GM23338 (cell line): Measurements from ENCODE around the gene ADAMTS17. TPM values are rescaled to one million over a fixed set of nuclear protein-coding genes. Genes with fewer than 3 reads are reported as not detected.

Experiments
- ATAC-seq: fragments of 200-7000 bp; cut with Tn5 transposase; 3 replicates; pipeline ENCODE4 v1.9.1; 2020
- DNase-seq: peaks from one replicate; pipeline ENCODE4 v3.0.0-alpha.2; 2015; ENCODE audit warnings: low spot score
- H2AFZ ChIP-seq: fragments of 200-600 bp; sonication (generic); 2 replicates; pipeline ENCODE4 v1.8.0; 2016; ENCODE audit warnings: antibody characterized with exemption, mild to moderate bottlenecking, moderate library complexity
- H3F3A ChIP-seq: fragments of 200-600 bp; sonication (generic); replicated peaks from 2 replicates; pipeline ENCODE4 v1.8.0; 2017; ENCODE audit warnings: antibody characterized with exemption, mixed run types, low read depth
- H3K27ac ChIP-seq: fragments of 200-600 bp; sonication (generic); 2 replicates; pipeline ENCODE4 v1.6.1; 2016; ENCODE audit warnings: low read depth
- H3K27me3 ChIP-seq: fragments of 200-600 bp; sonication (generic); 2 replicates; pipeline ENCODE4 v1.8.0; 2016; ENCODE audit warnings: mild to moderate bottlenecking, mixed run types, moderate library complexity; ENCODE audit not compliant: insufficient read depth
- H3K36me3 ChIP-seq: fragments of 200-600 bp; sonication (generic); 2 replicates; pipeline ENCODE4 v1.8.0; 2016; ENCODE audit warnings: mild to moderate bottlenecking; ENCODE audit not compliant: insufficient read depth
- H3K4me1 ChIP-seq: fragments of 200-600 bp; sonication (generic); 2 replicates; pipeline ENCODE4 v1.8.0; 2016; ENCODE audit warnings: mild to moderate bottlenecking, moderate library complexity; ENCODE audit not compliant: insufficient read depth
- H3K4me2 ChIP-seq: fragments of 200-600 bp; sonication (generic); 2 replicates; pipeline ENCODE4 v1.7.1; 2017; ENCODE audit warnings: mixed run types
- H3K4me3 ChIP-seq: fragments of 200-600 bp; sonication (generic); 2 replicates; pipeline ENCODE4 v1.6.1; 2016; ENCODE audit warnings: mixed run types
- H3K79me2 ChIP-seq: fragments of 200-600 bp; sonication (generic); replicated peaks from 2 replicates; pipeline ENCODE4 v1.8.0; 2017; ENCODE audit warnings: mild to moderate bottlenecking; ENCODE audit not compliant: insufficient read depth
- H3K9me2 ChIP-seq: fragments of 200-600 bp; sonication (generic); 2 replicates; pipeline ENCODE4 v1.8.0; 2017; ENCODE audit not compliant: insufficient read depth
- H4K20me1 ChIP-seq: fragments of 200-600 bp; sonication (generic); replicated peaks from 2 replicates; pipeline ENCODE4 v1.8.0; 2017; ENCODE audit warnings: mild to moderate bottlenecking; ENCODE audit not compliant: insufficient read depth
- H3K27ac Mint-ChIP-seq: 2 replicates; pipeline ENCODE4 v1.8.0; 2020; ENCODE audit warnings: inconsistent platforms, mild to moderate bottlenecking, moderate library complexity, mixed read lengths
- H3K27me3 Mint-ChIP-seq: 3 replicates; pipeline ENCODE4 v1.8.0; 2022; ENCODE audit warnings: low read depth, mild to moderate bottlenecking, moderate library complexity, mixed read lengths, inconsistent platforms; ENCODE audit not compliant: insufficient read depth, poor library complexity
- H3K36me3 Mint-ChIP-seq: 3 replicates; pipeline ENCODE4 v1.8.0; 2021; ENCODE audit warnings: low read depth, mild to moderate bottlenecking, inconsistent platforms, moderate library complexity, mixed read lengths
- H3K4me1 Mint-ChIP-seq: 3 replicates; pipeline ENCODE4 v1.8.0; 2020; ENCODE audit warnings: mild to moderate bottlenecking, inconsistent platforms, mixed read lengths
- H3K4me3 Mint-ChIP-seq: 3 replicates; pipeline ENCODE4 v1.8.0; 2021; ENCODE audit warnings: moderate library complexity, mild to moderate bottlenecking, inconsistent platforms, mixed read lengths
- H3K9me3 Mint-ChIP-seq: 3 replicates; pipeline ENCODE4 v1.8.0; 2020; ENCODE audit warnings: moderate library complexity, mild to moderate bottlenecking, inconsistent platforms, mixed read lengths
- CREB1 ChIP-seq: fragments of 250-450 bp; sonication (Bioruptor Pico); IDR thresholded peaks from 2 replicates; pipeline ENCODE4 v1.5.0; 2020; ENCODE audit warnings: low read depth, mild to moderate bottlenecking, moderate library complexity
- EZH2 ChIP-seq: fragments of 200-600 bp; sonication (generic); IDR thresholded peaks from one replicate; pipeline ENCODE4 v1.8.0; 2017; ENCODE audit warnings: antibody characterized with exemption, mild to moderate bottlenecking, low read depth; ENCODE audit not compliant: unreplicated experiment
- EZH2phosphoT487 ChIP-seq: fragments of 200-600 bp; sonication (generic); IDR thresholded peaks from one replicate; pipeline ENCODE4 v1.8.1; 2018; ENCODE audit warnings: antibody characterized with exemption; ENCODE audit not compliant: unreplicated experiment
- JUNB ChIP-seq: IDR thresholded peaks from one replicate; pipeline ENCODE4 v1.6.1; 2016; ENCODE audit warnings: antibody characterized with exemption; ENCODE audit not compliant: unreplicated experiment
- NANOG ChIP-seq: IDR thresholded peaks from 2 replicates; pipeline ENCODE4 v1.6.1; 2016; ENCODE audit warnings: antibody characterized with exemption, borderline replicate concordance
- POLR2AphosphoS5 ChIP-seq: IDR thresholded peaks from 2 replicates; pipeline ENCODE4 v1.6.1; 2016; ENCODE audit warnings: antibody characterized with exemption, low read depth
- STAT1 ChIP-seq: IDR thresholded peaks from one replicate; pipeline ENCODE4 v1.6.1; 2016; ENCODE audit warnings: antibody characterized with exemption; ENCODE audit not compliant: unreplicated experiment
- ZNF114 ChIP-seq: fragments of 250-450 bp; sonication (Bioruptor Pico); IDR thresholded peaks from 2 replicates; pipeline ENCODE4 v1.5.0; 2020; ENCODE audit warnings: mild to moderate bottlenecking, moderate library complexity
- ZNF331 ChIP-seq: fragments of 250-450 bp; sonication (Bioruptor Pico); IDR thresholded peaks from 2 replicates; pipeline ENCODE4 v1.5.0; 2020; ENCODE audit warnings: low read depth, mild to moderate bottlenecking, moderate library complexity
- polyA plus RNA-seq: library from polyadenylated mRNA; unstranded; fragments of >200 nt; fragmentation: Nextera tagmentation; extraction: Ambion mirVana; gene quantifications from 2 replicates; pipeline ENCODE4 v1.2.1, GENCODE V29; 2016
- total RNA-seq: library from RNA; depleted of rRNA; stranded (reverse); fragments of >200 nt; shearing (Covaris generic); gene quantifications from 2 replicates; pipeline ENCODE4 v1.2.3, GENCODE V29; 2014
- TF ChIP-seq, protein P1 (sequence below), 2 experiments: fragments of 200-600 bp in 1 of 2; sonication (generic) in 1 of 2; conservative IDR thresholded peaks; 2 replicates each; pipeline versions ENCODE4 v1.5.1 to v1.6.1; 2016 to 2017; ENCODE audit warnings: antibody characterized with exemption in 2 of 2, low read depth in 2 of 2, mild to moderate bottlenecking in 2 of 2, moderate library complexity in 1 of 2
- TF ChIP-seq, protein P2 (sequence below): fragments of 250-450 bp; sonication (Bioruptor Pico); IDR thresholded peaks from 2 replicates; pipeline ENCODE4 v1.5.0; 2020; ENCODE audit warnings: mild to moderate bottlenecking, moderate library complexity
- TF ChIP-seq, protein P3 (sequence below): IDR thresholded peaks from one replicate; pipeline ENCODE4 v1.6.1; 2018; ENCODE audit warnings: antibody characterized with exemption; ENCODE audit not compliant: unreplicated experiment
- TF ChIP-seq, protein P4 (sequence below): IDR thresholded peaks from 2 replicates; pipeline ENCODE4 v1.6.1; 2016; ENCODE audit warnings: antibody characterized with exemption

Gene ADAMTS17
- total and polyA plus RNA-seq, 2 experiments from 2014 or later = 0.60 to 3.8 TPM

DNA sequence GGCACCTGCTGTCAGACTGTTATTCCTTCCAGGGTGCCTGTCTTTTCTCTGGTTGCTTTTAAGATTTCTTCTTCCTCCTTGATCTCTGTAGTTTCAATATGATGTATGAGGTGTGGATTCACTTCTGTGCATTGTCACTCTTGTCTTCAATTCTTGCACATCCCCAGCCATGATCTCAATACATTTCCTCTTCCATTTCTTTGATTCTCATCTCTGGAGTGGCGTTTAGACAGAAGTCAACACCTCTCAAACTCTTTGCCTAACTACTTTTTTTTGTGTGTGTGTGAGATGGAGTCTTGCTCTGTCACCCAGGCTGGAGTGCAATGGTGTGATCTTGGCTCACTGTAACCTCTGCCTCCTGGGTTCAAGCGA is 384.1 kb downstream of the ADAMTS17 start:
- Histone ChIP-seq H3K36me3 (no peaks in the 10 kb centered on the region), H3K79me2 (no peaks in the 10 kb centered on the region), H4K20me1 (no peaks in the 10 kb centered on the region), H3K27me3 (no peaks in the 10 kb centered on the region), H3K4me1 (no peaks in the 10 kb centered on the region), H3K4me2 (no peak overlapping the region), H2AFZ (no peak overlapping the region), H3K9me2 (peaks cover 13% of the 10 kb centered on the region), H3K27ac (no peak overlapping the region), H3F3A (no peaks in the 10 kb centered on the region), H3K4me3 (no peak overlapping the region)
- Mint-ChIP-seq H3K4me1 (peaks cover 2% of the 10 kb centered on the region; the same call in 2 of the 3 replicates), H3K9me3 (peaks cover 4% of the 10 kb centered on the region; the same call in 1 of the 3 replicates), H3K36me3 (peaks cover 4% of the 10 kb centered on the region; the same call in 2 of the 3 replicates), H3K27me3 (peaks cover 9% of the 10 kb centered on the region), H3K4me3 (no peak overlapping the region), H3K27ac (no peak overlapping the region)
- DNase-seq = no peak
- ATAC-seq = no peak
- no peak for TF ChIP-seq JUNB
- TF ChIP-seq, protein P1, sequence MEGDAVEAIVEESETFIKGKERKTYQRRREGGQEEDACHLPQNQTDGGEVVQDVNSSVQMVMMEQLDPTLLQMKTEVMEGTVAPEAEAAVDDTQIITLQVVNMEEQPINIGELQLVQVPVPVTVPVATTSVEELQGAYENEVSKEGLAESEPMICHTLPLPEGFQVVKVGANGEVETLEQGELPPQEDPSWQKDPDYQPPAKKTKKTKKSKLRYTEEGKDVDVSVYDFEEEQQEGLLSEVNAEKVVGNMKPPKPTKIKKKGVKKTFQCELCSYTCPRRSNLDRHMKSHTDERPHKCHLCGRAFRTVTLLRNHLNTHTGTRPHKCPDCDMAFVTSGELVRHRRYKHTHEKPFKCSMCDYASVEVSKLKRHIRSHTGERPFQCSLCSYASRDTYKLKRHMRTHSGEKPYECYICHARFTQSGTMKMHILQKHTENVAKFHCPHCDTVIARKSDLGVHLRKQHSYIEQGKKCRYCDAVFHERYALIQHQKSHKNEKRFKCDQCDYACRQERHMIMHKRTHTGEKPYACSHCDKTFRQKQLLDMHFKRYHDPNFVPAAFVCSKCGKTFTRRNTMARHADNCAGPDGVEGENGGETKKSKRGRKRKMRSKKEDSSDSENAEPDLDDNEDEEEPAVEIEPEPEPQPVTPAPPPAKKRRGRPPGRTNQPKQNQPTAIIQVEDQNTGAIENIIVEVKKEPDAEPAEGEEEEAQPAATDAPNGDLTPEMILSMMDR (conservative IDR thresholded peaks at IDR 0.05; ENCODE audit: low read depth in 2 of 2) = no peak
- TF ChIP-seq ZNF331 (CRISPR knock-in tag) = no peak
- TF ChIP-seq ZNF114 (CRISPR knock-in tag) = no peak
- TF ChIP-seq EZH2 = no peak
- TF ChIP-seq POLR2AphosphoS5 = no peak
- no peak for TF ChIP-seq STAT1
- no peak for TF ChIP-seq CREB1 (CRISPR knock-in tag)
- TF ChIP-seq, protein P2, sequence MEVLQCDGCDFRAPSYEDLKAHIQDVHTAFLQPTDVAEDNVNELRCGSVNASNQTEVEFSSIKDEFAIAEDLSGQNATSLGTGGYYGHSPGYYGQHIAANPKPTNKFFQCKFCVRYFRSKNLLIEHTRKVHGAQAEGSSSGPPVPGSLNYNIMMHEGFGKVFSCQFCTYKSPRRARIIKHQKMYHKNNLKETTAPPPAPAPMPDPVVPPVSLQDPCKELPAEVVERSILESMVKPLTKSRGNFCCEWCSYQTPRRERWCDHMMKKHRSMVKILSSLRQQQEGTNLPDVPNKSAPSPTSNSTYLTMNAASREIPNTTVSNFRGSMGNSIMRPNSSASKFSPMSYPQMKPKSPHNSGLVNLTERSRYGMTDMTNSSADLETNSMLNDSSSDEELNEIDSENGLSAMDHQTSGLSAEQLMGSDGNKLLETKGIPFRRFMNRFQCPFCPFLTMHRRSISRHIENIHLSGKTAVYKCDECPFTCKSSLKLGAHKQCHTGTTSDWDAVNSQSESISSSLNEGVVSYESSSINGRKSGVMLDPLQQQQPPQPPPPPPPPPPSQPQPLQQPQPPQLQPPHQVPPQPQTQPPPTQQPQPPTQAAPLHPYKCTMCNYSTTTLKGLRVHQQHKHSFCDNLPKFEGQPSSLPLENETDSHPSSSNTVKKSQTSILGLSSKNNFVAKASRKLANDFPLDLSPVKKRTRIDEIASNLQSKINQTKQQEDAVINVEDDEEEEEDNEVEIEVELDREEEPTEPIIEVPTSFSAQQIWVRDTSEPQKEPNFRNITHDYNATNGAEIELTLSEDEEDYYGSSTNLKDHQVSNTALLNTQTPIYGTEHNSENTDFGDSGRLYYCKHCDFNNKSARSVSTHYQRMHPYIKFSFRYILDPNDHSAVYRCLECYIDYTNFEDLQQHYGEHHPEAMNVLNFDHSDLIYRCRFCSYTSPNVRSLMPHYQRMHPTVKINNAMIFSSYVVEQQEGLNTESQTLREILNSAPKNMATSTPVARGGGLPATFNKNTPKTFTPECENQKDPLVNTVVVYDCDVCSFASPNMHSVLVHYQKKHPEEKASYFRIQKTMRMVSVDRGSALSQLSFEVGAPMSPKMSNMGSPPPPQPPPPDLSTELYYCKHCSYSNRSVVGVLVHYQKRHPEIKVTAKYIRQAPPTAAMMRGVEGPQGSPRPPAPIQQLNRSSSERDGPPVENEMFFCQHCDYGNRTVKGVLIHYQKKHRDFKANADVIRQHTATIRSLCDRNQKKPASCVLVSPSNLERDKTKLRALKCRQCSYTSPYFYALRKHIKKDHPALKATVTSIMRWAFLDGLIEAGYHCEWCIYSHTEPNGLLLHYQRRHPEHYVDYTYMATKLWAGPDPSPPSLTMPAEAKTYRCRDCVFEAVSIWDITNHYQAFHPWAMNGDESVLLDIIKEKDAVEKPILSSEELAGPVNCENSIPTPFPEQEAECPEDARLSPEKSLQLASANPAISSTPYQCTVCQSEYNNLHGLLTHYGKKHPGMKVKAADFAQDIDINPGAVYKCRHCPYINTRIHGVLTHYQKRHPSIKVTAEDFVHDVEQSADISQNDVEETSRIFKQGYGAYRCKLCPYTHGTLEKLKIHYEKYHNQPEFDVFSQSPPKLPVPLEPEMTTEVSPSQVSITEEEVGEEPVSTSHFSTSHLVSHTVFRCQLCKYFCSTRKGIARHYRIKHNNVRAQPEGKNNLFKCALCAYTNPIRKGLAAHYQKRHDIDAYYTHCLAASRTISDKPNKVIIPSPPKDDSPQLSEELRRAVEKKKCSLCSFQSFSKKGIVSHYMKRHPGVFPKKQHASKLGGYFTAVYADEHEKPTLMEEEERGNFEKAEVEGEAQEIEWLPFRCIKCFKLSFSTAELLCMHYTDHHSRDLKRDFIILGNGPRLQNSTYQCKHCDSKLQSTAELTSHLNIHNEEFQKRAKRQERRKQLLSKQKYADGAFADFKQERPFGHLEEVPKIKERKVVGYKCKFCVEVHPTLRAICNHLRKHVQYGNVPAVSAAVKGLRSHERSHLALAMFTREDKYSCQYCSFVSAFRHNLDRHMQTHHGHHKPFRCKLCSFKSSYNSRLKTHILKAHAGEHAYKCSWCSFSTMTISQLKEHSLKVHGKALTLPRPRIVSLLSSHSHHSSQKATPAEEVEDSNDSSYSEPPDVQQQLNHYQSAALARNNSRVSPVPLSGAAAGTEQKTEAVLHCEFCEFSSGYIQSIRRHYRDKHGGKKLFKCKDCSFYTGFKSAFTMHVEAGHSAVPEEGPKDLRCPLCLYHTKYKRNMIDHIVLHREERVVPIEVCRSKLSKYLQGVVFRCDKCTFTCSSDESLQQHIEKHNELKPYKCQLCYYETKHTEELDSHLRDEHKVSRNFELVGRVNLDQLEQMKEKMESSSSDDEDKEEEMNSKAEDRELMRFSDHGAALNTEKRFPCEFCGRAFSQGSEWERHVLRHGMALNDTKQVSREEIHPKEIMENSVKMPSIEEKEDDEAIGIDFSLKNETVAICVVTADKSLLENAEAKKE (CRISPR knock-in tag) = no peak
- no peak for TF ChIP-seq NANOG
- TF ChIP-seq EZH2phosphoT487 = no peak
- TF ChIP-seq, protein P3, sequence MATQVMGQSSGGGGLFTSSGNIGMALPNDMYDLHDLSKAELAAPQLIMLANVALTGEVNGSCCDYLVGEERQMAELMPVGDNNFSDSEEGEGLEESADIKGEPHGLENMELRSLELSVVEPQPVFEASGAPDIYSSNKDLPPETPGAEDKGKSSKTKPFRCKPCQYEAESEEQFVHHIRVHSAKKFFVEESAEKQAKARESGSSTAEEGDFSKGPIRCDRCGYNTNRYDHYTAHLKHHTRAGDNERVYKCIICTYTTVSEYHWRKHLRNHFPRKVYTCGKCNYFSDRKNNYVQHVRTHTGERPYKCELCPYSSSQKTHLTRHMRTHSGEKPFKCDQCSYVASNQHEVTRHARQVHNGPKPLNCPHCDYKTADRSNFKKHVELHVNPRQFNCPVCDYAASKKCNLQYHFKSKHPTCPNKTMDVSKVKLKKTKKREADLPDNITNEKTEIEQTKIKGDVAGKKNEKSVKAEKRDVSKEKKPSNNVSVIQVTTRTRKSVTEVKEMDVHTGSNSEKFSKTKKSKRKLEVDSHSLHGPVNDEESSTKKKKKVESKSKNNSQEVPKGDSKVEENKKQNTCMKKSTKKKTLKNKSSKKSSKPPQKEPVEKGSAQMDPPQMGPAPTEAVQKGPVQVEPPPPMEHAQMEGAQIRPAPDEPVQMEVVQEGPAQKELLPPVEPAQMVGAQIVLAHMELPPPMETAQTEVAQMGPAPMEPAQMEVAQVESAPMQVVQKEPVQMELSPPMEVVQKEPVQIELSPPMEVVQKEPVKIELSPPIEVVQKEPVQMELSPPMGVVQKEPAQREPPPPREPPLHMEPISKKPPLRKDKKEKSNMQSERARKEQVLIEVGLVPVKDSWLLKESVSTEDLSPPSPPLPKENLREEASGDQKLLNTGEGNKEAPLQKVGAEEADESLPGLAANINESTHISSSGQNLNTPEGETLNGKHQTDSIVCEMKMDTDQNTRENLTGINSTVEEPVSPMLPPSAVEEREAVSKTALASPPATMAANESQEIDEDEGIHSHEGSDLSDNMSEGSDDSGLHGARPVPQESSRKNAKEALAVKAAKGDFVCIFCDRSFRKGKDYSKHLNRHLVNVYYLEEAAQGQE = no peak
- TF ChIP-seq, protein P4, sequence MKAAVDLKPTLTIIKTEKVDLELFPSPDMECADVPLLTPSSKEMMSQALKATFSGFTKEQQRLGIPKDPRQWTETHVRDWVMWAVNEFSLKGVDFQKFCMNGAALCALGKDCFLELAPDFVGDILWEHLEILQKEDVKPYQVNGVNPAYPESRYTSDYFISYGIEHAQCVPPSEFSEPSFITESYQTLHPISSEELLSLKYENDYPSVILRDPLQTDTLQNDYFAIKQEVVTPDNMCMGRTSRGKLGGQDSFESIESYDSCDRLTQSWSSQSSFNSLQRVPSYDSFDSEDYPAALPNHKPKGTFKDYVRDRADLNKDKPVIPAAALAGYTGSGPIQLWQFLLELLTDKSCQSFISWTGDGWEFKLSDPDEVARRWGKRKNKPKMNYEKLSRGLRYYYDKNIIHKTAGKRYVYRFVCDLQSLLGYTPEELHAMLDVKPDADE = no peak
